ENCODE measurements around the gene PLCH1. TPM values are rescaled to one million over a fixed set of nuclear protein-coding genes. Genes with fewer than 3 reads are reported as not detected.

The PLCH1 gene
- total RNA-seq, 1 experiment from 2014 or later = 8.9 TPM

DNA sequence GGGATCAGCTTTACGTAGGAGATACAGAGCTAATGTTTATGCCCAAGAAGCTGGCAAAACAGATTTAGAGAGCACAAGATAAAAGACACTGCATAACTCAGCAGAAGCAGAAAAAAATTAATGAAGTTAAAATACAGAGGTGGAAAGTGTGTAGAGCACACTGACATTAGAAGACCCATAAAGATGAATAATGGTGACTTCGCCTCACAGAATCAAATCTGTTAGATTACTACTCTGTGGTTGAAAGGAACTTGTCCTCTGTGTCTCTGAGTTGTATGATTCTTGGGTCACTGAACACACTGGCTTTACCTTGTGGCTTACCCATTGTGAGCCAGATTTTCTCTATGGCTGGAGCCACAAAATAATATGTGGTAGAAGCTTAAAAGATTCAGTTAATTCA, 224.4 kb downstream of the PLCH1 start (continued):
- TF ChIP-seq, protein P1, sequence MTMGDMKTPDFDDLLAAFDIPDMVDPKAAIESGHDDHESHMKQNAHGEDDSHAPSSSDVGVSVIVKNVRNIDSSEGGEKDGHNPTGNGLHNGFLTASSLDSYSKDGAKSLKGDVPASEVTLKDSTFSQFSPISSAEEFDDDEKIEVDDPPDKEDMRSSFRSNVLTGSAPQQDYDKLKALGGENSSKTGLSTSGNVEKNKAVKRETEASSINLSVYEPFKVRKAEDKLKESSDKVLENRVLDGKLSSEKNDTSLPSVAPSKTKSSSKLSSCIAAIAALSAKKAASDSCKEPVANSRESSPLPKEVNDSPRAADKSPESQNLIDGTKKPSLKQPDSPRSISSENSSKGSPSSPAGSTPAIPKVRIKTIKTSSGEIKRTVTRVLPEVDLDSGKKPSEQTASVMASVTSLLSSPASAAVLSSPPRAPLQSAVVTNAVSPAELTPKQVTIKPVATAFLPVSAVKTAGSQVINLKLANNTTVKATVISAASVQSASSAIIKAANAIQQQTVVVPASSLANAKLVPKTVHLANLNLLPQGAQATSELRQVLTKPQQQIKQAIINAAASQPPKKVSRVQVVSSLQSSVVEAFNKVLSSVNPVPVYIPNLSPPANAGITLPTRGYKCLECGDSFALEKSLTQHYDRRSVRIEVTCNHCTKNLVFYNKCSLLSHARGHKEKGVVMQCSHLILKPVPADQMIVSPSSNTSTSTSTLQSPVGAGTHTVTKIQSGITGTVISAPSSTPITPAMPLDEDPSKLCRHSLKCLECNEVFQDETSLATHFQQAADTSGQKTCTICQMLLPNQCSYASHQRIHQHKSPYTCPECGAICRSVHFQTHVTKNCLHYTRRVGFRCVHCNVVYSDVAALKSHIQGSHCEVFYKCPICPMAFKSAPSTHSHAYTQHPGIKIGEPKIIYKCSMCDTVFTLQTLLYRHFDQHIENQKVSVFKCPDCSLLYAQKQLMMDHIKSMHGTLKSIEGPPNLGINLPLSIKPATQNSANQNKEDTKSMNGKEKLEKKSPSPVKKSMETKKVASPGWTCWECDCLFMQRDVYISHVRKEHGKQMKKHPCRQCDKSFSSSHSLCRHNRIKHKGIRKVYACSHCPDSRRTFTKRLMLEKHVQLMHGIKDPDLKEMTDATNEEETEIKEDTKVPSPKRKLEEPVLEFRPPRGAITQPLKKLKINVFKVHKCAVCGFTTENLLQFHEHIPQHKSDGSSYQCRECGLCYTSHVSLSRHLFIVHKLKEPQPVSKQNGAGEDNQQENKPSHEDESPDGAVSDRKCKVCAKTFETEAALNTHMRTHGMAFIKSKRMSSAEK (CRISPR knock-in tag; IDR thresholded peaks at IDR 0.05; ENCODE audit: borderline replicate concordance) = no peak
- no peak for TF ChIP-seq FOXK1 (CRISPR knock-in tag; IDR thresholded peaks at IDR 0.05)
- no peak for TF ChIP-seq ZNF317 (CRISPR knock-in tag; IDR thresholded peaks at IDR 0.05; ENCODE audit: borderline replicate concordance, low read depth)
- TF ChIP-seq, protein P2, sequence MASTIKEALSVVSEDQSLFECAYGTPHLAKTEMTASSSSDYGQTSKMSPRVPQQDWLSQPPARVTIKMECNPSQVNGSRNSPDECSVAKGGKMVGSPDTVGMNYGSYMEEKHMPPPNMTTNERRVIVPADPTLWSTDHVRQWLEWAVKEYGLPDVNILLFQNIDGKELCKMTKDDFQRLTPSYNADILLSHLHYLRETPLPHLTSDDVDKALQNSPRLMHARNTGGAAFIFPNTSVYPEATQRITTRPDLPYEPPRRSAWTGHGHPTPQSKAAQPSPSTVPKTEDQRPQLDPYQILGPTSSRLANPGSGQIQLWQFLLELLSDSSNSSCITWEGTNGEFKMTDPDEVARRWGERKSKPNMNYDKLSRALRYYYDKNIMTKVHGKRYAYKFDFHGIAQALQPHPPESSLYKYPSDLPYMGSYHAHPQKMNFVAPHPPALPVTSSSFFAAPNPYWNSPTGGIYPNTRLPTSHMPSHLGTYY (CRISPR knock-in tag; IDR thresholded peaks at IDR 0.05) = no peak
- no peak for TF ChIP-seq MYBL2 (CRISPR knock-in tag; IDR thresholded peaks at IDR 0.05)

DNA sequence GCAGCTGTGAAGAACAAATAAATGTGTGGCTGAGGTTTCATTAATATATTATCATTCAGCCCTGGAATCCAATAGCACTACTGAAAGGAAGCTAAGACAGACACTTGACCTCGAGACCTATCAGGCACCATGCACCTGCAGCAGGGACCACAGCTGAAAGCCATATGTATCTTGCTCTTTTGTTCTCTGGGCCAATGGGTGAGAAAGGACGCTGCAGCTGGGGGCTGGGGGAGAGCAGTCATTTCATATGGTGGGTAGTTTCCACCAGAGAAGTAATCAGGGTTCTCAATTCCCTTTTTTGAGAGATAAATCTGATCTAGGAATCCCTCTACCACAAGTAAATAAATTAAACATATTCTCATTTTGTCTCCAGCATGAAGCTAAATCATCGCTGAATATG, 225.8 kb downstream of the PLCH1 start:
- Mint-ChIP-seq H3K36me3 (peaks cover 14% of the 10 kb centered on the region), H3K4me3 (no peak overlapping the region), H3K27me3 (ENCODE audit: low read depth) (no peaks in the 10 kb centered on the region), H3K4me1 (peaks cover 10% of the 10 kb centered on the region), H3K9me3 (peaks cover 13% of the 10 kb centered on the region), H3K27ac (no peak overlapping the region)
- CTCF ChIA-PET = interaction anchor here (0.7 kb wide), 1 partner anchor 98 kb away, joined by 6 read pairs; no protein-coding TSS in a partner anchor
- POLR2A ChIA-PET = no interaction called here
- TF ChIP-seq, protein P3, sequence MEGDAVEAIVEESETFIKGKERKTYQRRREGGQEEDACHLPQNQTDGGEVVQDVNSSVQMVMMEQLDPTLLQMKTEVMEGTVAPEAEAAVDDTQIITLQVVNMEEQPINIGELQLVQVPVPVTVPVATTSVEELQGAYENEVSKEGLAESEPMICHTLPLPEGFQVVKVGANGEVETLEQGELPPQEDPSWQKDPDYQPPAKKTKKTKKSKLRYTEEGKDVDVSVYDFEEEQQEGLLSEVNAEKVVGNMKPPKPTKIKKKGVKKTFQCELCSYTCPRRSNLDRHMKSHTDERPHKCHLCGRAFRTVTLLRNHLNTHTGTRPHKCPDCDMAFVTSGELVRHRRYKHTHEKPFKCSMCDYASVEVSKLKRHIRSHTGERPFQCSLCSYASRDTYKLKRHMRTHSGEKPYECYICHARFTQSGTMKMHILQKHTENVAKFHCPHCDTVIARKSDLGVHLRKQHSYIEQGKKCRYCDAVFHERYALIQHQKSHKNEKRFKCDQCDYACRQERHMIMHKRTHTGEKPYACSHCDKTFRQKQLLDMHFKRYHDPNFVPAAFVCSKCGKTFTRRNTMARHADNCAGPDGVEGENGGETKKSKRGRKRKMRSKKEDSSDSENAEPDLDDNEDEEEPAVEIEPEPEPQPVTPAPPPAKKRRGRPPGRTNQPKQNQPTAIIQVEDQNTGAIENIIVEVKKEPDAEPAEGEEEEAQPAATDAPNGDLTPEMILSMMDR (IDR thresholded peaks at IDR 0.05) = no peak
- no peak for TF ChIP-seq ZNF317 (CRISPR knock-in tag; IDR thresholded peaks at IDR 0.05; ENCODE audit: borderline replicate concordance, low read depth)
- no peak for TF ChIP-seq OVOL2 (CRISPR knock-in tag; IDR thresholded peaks at IDR 0.05; ENCODE audit: borderline replicate concordance)
- no peak for TF ChIP-seq ZNF232 (CRISPR knock-in tag; IDR thresholded peaks at IDR 0.05)
- no peak for TF ChIP-seq JAZF1 (CRISPR knock-in tag; IDR thresholded peaks at IDR 0.05)
- TF ChIP-seq GRHL2 (CRISPR knock-in tag; IDR thresholded peaks at IDR 0.05; ENCODE audit: insufficient replicate concordance, severe bottlenecking) = no peak
- TF ChIP-seq, protein P4, sequence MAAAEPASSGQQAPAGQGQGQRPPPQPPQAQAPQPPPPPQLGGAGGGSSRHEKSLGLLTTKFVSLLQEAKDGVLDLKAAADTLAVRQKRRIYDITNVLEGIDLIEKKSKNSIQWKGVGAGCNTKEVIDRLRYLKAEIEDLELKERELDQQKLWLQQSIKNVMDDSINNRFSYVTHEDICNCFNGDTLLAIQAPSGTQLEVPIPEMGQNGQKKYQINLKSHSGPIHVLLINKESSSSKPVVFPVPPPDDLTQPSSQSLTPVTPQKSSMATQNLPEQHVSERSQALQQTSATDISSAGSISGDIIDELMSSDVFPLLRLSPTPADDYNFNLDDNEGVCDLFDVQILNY (CRISPR knock-in tag; IDR thresholded peaks at IDR 0.05) = no peak
- TF ChIP-seq, protein P5, sequence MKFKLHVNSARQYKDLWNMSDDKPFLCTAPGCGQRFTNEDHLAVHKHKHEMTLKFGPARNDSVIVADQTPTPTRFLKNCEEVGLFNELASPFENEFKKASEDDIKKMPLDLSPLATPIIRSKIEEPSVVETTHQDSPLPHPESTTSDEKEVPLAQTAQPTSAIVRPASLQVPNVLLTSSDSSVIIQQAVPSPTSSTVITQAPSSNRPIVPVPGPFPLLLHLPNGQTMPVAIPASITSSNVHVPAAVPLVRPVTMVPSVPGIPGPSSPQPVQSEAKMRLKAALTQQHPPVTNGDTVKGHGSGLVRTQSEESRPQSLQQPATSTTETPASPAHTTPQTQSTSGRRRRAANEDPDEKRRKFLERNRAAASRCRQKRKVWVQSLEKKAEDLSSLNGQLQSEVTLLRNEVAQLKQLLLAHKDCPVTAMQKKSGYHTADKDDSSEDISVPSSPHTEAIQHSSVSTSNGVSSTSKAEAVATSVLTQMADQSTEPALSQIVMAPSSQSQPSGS (CRISPR knock-in tag; IDR thresholded peaks at IDR 0.05; ENCODE audit: borderline replicate concordance, low read depth) = no peak
- TF ChIP-seq ZNF219 (CRISPR knock-in tag; IDR thresholded peaks at IDR 0.05; ENCODE audit: borderline replicate concordance) = no peak
- no peak for TF ChIP-seq FOXJ3 (CRISPR knock-in tag; IDR thresholded peaks at IDR 0.05; ENCODE audit: borderline replicate concordance)
- no peak for TF ChIP-seq ZBTB21 (CRISPR knock-in tag; IDR thresholded peaks at IDR 0.05; ENCODE audit: borderline replicate concordance)
- TF ChIP-seq SMAD3 (CRISPR knock-in tag; IDR thresholded peaks at IDR 0.05; ENCODE audit: borderline replicate concordance) = no peak
- TF ChIP-seq TP53 (CRISPR knock-in tag; IDR thresholded peaks at IDR 0.05) = no peak
- TF ChIP-seq, protein P6, sequence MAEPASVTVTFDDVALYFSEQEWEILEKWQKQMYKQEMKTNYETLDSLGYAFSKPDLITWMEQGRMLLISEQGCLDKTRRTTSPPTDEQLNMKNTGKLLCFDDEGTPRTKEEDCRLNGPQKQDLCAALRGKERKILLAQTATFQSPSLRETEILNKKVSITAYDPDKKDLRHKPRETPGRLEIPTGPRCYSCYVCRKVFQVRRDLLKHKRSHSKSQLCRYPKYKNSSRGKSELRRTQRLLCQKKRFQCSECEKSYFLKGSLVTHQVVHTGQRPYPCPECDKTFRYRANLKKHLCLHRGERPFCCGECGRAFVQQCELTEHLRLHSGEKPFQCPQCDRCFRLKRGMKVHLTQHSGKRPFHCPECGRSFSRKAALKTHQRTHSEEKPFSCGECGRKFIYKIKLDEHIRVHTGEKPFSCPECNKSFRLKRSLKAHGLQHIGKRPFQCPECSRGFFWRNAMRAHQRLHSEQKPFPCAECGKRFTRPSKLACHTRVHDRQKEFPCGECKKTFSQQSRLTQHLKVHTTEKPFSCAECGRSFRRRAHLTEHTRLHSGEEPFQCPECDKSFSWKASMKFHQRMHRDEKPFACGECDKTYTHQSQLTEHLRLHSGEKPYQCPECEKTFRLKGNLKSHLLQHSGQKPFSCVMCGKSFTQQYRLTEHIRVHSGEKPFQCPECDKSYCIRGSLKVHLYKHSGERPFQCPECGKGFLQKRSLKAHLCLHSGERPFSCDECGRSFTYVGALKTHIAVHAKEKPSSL (CRISPR knock-in tag; conservative IDR thresholded peaks at IDR 0.05) = no peak
- TF ChIP-seq, protein P7, sequence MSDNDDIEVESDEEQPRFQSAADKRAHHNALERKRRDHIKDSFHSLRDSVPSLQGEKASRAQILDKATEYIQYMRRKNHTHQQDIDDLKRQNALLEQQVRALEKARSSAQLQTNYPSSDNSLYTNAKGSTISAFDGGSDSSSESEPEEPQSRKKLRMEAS (CRISPR knock-in tag; IDR thresholded peaks at IDR 0.05) = no peak
- TF ChIP-seq SMAD4 (CRISPR knock-in tag; IDR thresholded peaks at IDR 0.05) = no peak
- no peak for TF ChIP-seq MXD4 (CRISPR knock-in tag; IDR thresholded peaks at IDR 0.05; ENCODE audit: borderline replicate concordance)
- DNase-seq (ENCODE audit: low spot score) = no peak
- ATAC-seq = no peak
